ENCODE results near the gene SNX20.

SNX20 gene

GRCh38 chr16:50632927-50633800, 47.9 kb downstream of the SNX20 start:
- no peak for DNase-seq

- no peak for DNase-seq
Measured at GRCh38 chr16:50631985-50632576, 49.0 kb downstream of the SNX20 start.

GRCh38 chr16:50631249-50631984, 49.7 kb downstream of the SNX20 start:
- no peak for DNase-seq

- DNase-seq, result no peak
Measured at GRCh38 chr16:50630394-50631020, 50.6 kb downstream of the SNX20 start.

- no peak for DNase-seq
Measured at GRCh38 chr16:50629334-50629733, 51.8 kb downstream of the SNX20 start.

- DNase-seq, result no peak
Measured at GRCh38 chr16:50628156-50628802, 52.8 kb downstream of the SNX20 start.

GRCh38 chr16:50627419-50627818, 53.7 kb downstream of the SNX20 start:
- no peak for DNase-seq

- no peak for DNase-seq
Measured at GRCh38 chr16:50626868-50627267, 54.2 kb downstream of the SNX20 start.

- DNase-seq, result no peak
Measured at GRCh38 chr16:50625374-50625773, 55.7 kb downstream of the SNX20 start.

GRCh38 chr16:50624449-50624970, 56.6 kb downstream of the SNX20 start:
- no peak for DNase-seq

GRCh38 chr16:50622643-50623369, 58.3 kb downstream of the SNX20 start:
- no peak for DNase-seq

GRCh38 chr16:50622029-50622428, 59.1 kb downstream of the SNX20 start:
- DNase-seq, result no peak

Measured in NCI-H2081 (cell line).